ENCODE measurements around the gene SLC26A3. TPM values are rescaled to one million over a fixed set of nuclear protein-coding genes. Genes with fewer than 3 reads are reported as not detected.

Gene SLC26A3
- total RNA-seq, 2 experiments from 2014 or later: not detected

GRCh38 chr7:107809179-107809578 lies 6.2 kb upstream of the SLC26A3 start:
- intact Hi-C loops (cut with micrococcal nuclease): no loop called here
- CTCF ChIA-PET: interaction anchor here (1.1 kb wide), 1 partner anchor 71 kb away, joined by 3 read pairs; no protein-coding TSS in a partner anchor

GRCh38 chr7:107799647-107800264 lies 3.3 kb downstream of the SLC26A3 start:
- DNase-seq: no peak
- no peak overlapping the region for H3K27ac Mint-ChIP-seq
- no peak for ATAC-seq
- no peak overlapping the region for H3K4me3 Mint-ChIP-seq
- POLR2A ChIA-PET: no interaction called here
- H3K4me1 Mint-ChIP-seq (ENCODE audit: low read depth): no peaks in the 10 kb centered on the region
- intact Hi-C loops (cut with micrococcal nuclease): no loop called here
- no peaks in the 10 kb centered on the region for H3K9me3 Mint-ChIP-seq
- no peaks in the 10 kb centered on the region for H3K36me3 Mint-ChIP-seq (ENCODE audit: low read depth)
- TF ChIP-seq CTCF (IDR thresholded peaks at IDR 0.05): no peak
- CTCF ChIA-PET: no interaction called here
- H3K27me3 Mint-ChIP-seq: peaks cover 10% of the 10 kb centered on the region

More at GRCh38 chr7:107809179-107809578, 6.2 kb upstream of the SLC26A3 start:
- H3K27ac Mint-ChIP-seq: no peak overlapping the region
- H3K36me3 Mint-ChIP-seq (ENCODE audit: low read depth): no peaks in the 10 kb centered on the region
- peaks cover 9% of the 10 kb centered on the region for H3K4me1 Mint-ChIP-seq (ENCODE audit: low read depth)
- no peaks in the 10 kb centered on the region for H3K9me3 Mint-ChIP-seq
- POLR2A ChIA-PET: no interaction called here
- no peak overlapping the region for H3K4me3 Mint-ChIP-seq
- peaks cover under 1% of the 10 kb centered on the region for H3K27me3 Mint-ChIP-seq
- TF ChIP-seq CTCF (IDR thresholded peaks at IDR 0.05): no peak
- DNase-seq (no peak), ATAC-seq (no peak)

- intact Hi-C loops (cut with micrococcal nuclease): no loop called here
- POLR2A ChIA-PET: interaction anchor here (0.6 kb wide), 1 partner anchor 28 kb away, joined by 3 read pairs; no protein-coding TSS in a partner anchor
- Mint-ChIP-seq H3K27ac (no peak overlapping the region), H3K36me3 (ENCODE audit: low read depth) (no peaks in the 10 kb centered on the region), H3K4me1 (ENCODE audit: low read depth) (no peaks in the 10 kb centered on the region), H3K4me3 (no peak overlapping the region), H3K27me3 (peaks cover 10% of the 10 kb centered on the region), H3K9me3 (no peaks in the 10 kb centered on the region)
- TF ChIP-seq CTCF (IDR thresholded peaks at IDR 0.05): no peak
- CTCF ChIA-PET: no interaction called here
- ATAC-seq (no peak), DNase-seq (no peak)
These were observed 10.7 kb downstream of the SLC26A3 start for GRCh38 chr7:107792364-107792763.

GRCh38 chr7:107789647-107790046 lies 13.4 kb downstream of the SLC26A3 start:
- peaks cover 12% of the 10 kb centered on the region for H3K4me1 Mint-ChIP-seq (ENCODE audit: low read depth)
- ChIA-PET CTCF (no interaction called here), POLR2A (no interaction called here)
- peaks cover 6% of the 10 kb centered on the region for H3K27me3 Mint-ChIP-seq
- no peak overlapping the region for H3K4me3 Mint-ChIP-seq
- H3K9me3 Mint-ChIP-seq: no peaks in the 10 kb centered on the region
- TF ChIP-seq CTCF (IDR thresholded peaks at IDR 0.05): no peak
- no peaks in the 10 kb centered on the region for H3K36me3 Mint-ChIP-seq (ENCODE audit: low read depth)
- intact Hi-C loops (cut with micrococcal nuclease): no loop called here
- DNase-seq: no peak
- ATAC-seq: no peak
- H3K27ac Mint-ChIP-seq: no peak overlapping the region

- no peak for DNase-seq
- ChIA-PET CTCF (interaction anchor here (0.8 to 1.0 kb wide), 2 partner anchors 16 to 63 kb away, joined by 3 read pairs; no protein-coding TSS in a partner anchor), POLR2A (no interaction called here)
- H3K4me3 Mint-ChIP-seq: no peak overlapping the region
- no peaks in the 10 kb centered on the region for H3K36me3 Mint-ChIP-seq (ENCODE audit: low read depth)
- TF ChIP-seq CTCF (IDR thresholded peaks at IDR 0.05): no peak
- H3K27me3 Mint-ChIP-seq: no peaks in the 10 kb centered on the region
- intact Hi-C loops (cut with micrococcal nuclease): no loop called here
- no peaks in the 10 kb centered on the region for H3K9me3 Mint-ChIP-seq
- H3K4me1 Mint-ChIP-seq (ENCODE audit: low read depth): peaks cover 12% of the 10 kb centered on the region
- no peak overlapping the region for H3K27ac Mint-ChIP-seq
- ATAC-seq: no peak
These were observed 14.4 kb downstream of the SLC26A3 start for GRCh38 chr7:107788662-107789061.
